Muscle of leg (tissue), 11 donors: ENCODE results near the gene AIG1. TPM values are rescaled to one million over a fixed set of nuclear protein-coding genes. Genes with fewer than 3 reads are reported as not detected.
"Not testable (repeated sequence)": the region's sequence is repeated elsewhere in the genome, so short reads cannot be mapped to it uniquely, and the experiment has no call there.

Source experiments
- DNase-seq: peaks from one replicate; pipeline ENCODE4 v3.0.0; 2013
- H3K27ac ChIP-seq: one replicate; pipeline ENCODE4 v1.5.1; 2013; ENCODE audit warnings: mild to moderate bottlenecking, low read length, control low read depth
- H3K27me3 ChIP-seq: one replicate; pipeline ENCODE4 v1.6.1; 2013; ENCODE audit warnings: low read length; ENCODE audit not compliant: control insufficient read depth, insufficient read depth
- H3K36me3 ChIP-seq: one replicate; pipeline ENCODE4 v1.6.1; 2013; ENCODE audit warnings: low read length; ENCODE audit not compliant: control insufficient read depth, insufficient read depth
- H3K4me1 ChIP-seq: one replicate; pipeline ENCODE4 v1.6.1; 2013; ENCODE audit warnings: low read length; ENCODE audit not compliant: control insufficient read depth, insufficient read depth
- H3K4me3 ChIP-seq: one replicate; pipeline ENCODE4 v1.5.1; 2013; ENCODE audit warnings: low read length, control low read depth
- H3K9me3 ChIP-seq: replicated peaks from 2 replicates; pipeline ENCODE4 v1.6.1; 2013; ENCODE audit warnings: low read depth, low read length; ENCODE audit not compliant: control insufficient read depth
- WGBS: methylation state at CpG from one replicate; pipeline ENCODE4 v1.1.5; 2013; ENCODE audit warnings: missing lambda C conversion rate; ENCODE audit not compliant: insufficient coverage; 5-methylcytosine and 5-hydroxymethylcytosine counted together
- polyA plus RNA-seq, 8 donors: library from polyadenylated mRNA; unstranded; fragments of 120-200 nt; gene quantifications; one replicate each; pipeline versions ENCODE4 v1.2.1 to v1.2.3, GENCODE V29; 2013; ENCODE audit warnings: inconsistent platforms in 1 of 8, low replicate concordance in 1 of 8; ENCODE audit not compliant: insufficient read length in 8 of 8, insufficient read depth in 1 of 8
- total RNA-seq: library from RNA; stranded (reverse); fragments of 120-200 nt; gene quantifications from one replicate; pipeline ENCODE4 v1.2.4, GENCODE V29; 2013

The AIG1 gene
- total and polyA plus RNA-seq, 9 donors: 24.1 to 35.0 (median 30.2) TPM

GRCh38 chr6:143064271-143064670 is 3.6 kb downstream of the AIG1 start:
- H3K9me3 ChIP-seq: no peaks in the 10 kb centered on the region
- 83% methylated on average over 1 of the region's 1 CpG for WGBS
- no peak for DNase-seq

DNA sequence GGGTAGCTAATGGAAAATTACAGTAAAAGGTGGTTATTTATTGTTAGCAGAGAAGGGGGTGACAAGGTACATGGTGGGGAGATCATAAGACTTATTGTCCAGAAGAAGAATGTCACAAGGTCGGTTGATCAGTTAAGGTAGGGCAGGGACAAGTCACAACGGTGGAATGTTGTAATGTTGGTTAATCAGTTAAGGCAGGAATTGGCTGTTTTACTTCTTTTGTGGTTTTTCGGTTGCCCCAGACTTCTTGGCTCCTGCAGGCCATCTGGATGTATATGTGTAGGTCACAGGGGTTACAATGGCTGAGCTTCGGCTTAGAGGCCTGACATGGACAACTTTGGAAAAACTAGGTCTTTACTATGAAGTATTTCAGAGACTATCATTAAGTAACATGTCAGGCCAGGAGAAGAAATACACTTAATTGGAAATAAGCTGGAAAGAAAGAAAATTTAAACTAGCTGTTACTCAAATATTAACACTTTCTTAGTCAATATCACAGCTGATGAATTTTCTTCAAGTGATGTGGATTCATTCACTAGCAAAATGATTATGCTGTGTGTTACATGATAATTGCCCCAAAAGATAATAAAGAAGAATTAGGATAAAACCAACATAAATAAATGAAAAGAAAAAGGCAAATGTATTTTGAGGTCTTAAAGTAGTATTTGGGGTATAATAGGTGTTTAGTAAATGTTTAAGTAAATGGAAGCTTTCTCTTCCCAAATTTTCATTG is 4.4 kb downstream of the AIG1 start:
- H3K4me3 ChIP-seq: no peak overlapping the region
- no peak for DNase-seq
- no peaks in the 10 kb centered on the region for H3K27me3 ChIP-seq
- WGBS: 60% methylated on average over 2 of the region's 4 CpGs
- peaks cover 7% of the 10 kb centered on the region for H3K4me1 ChIP-seq
- H3K9me3 ChIP-seq: no peaks in the 10 kb centered on the region
- H3K36me3 ChIP-seq: no peaks in the 10 kb centered on the region
- no peak overlapping the region for H3K27ac ChIP-seq

More at GRCh38 chr6:143064271-143064670, 3.6 kb downstream of the AIG1 start:
- no peak overlapping the region for H3K27ac ChIP-seq
- no peak overlapping the region for H3K4me3 ChIP-seq
- H3K27me3 ChIP-seq: no peaks in the 10 kb centered on the region
- H3K4me1 ChIP-seq: peaks cover 7% of the 10 kb centered on the region
- H3K36me3 ChIP-seq: no peaks in the 10 kb centered on the region

DNA sequence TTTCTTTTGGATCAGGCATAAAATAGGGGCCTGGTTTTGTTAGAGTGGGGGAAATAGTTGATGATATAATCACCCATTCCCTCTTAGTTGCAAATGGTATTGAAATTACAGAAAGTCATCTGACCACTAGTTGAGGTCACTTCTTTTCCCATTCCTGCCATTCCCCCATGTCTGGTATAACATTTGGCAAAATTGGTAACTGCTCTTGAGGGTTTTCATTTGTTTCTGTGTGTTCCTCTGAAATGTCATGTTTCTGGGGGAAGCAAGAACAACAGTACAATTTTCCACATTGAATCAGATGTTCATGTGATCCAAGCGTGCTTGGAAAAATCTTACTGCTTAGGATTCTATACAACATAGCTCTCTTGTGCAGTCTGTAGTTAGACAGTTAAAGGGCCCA is 7.3 kb downstream of the AIG1 start:
- no peaks in the 10 kb centered on the region for H3K36me3 ChIP-seq
- H3K27me3 ChIP-seq: no peaks in the 10 kb centered on the region
- H3K27ac ChIP-seq: no peak overlapping the region
- peak; percentile 73 for DNase-seq
- H3K9me3 ChIP-seq: no peaks in the 10 kb centered on the region
- no peaks in the 10 kb centered on the region for H3K4me1 ChIP-seq
- no CpG with 5 or more reads among the region's 1 CpG for WGBS
- no peak overlapping the region for H3K4me3 ChIP-seq

DNA sequence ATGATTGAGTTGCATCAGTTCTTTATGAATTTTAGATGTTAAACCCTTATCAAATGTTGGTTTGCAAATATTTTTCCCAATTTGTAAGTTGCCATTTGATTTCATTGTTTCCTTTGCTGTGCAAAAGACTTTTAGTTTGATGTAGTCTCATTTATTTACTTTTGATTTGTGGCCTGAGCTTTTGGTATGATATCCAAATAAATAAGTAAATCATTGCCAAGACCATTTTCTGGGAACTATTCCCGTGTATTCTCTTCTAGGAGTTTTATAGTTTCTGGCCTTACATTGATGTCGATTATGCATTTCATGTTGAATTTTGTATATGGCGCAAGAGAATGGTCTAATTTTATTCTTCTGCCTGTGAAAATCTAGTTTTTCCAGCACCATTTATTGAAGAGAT is 13.4 kb downstream of the AIG1 start:
- DNase-seq: peak; percentile 28
- H3K4me1 ChIP-seq: no peaks in the 10 kb centered on the region
- no peaks in the 10 kb centered on the region for H3K27me3 ChIP-seq
- H3K36me3 ChIP-seq: no peaks in the 10 kb centered on the region
- H3K4me3 ChIP-seq: no peak overlapping the region
- H3K9me3 ChIP-seq: peaks cover 15% of the 10 kb centered on the region
- no CpG with 5 or more reads among the region's 3 CpGs for WGBS
- no peak overlapping the region for H3K27ac ChIP-seq

DNA sequence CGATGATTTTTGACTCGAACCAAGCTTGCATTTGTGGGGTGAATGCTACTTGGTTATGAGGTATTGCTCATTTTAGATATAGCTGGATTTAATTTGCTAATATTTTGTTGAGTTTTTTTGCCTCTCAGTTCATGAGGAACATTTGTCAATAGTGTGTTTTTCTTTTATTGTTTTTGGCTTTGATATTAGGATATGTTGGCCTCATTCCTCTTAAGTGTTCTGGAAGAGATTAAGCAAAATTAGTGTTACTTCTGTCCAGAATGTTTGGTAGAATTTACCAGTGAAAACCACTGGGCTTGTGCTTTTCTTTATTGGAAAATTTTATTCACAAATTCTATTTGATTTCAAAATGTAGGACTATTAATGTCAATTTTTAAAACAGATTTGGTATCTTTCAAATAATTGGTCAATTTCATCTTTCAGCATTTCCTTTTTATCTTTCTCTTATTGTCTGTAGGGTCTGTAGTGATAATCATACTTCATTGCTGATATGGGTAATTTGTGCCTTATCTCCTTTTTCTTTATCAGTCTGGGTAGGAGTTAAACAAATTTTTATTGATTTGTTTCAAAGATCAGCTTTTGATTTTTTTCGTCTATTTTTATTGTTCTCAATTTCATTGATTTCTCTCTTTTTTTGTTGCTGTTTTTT is 14.1 kb downstream of the AIG1 start:
- no peaks in the 10 kb centered on the region for H3K36me3 ChIP-seq
- peaks cover 15% of the 10 kb centered on the region for H3K9me3 ChIP-seq
- H3K27ac ChIP-seq: no peak overlapping the region
- no CpG with 5 or more reads among the region's 3 CpGs for WGBS
- H3K4me1 ChIP-seq: no peaks in the 10 kb centered on the region
- no peaks in the 10 kb centered on the region for H3K27me3 ChIP-seq
- no peak overlapping the region for H3K4me3 ChIP-seq
- peak; percentile 11 for DNase-seq

DNA sequence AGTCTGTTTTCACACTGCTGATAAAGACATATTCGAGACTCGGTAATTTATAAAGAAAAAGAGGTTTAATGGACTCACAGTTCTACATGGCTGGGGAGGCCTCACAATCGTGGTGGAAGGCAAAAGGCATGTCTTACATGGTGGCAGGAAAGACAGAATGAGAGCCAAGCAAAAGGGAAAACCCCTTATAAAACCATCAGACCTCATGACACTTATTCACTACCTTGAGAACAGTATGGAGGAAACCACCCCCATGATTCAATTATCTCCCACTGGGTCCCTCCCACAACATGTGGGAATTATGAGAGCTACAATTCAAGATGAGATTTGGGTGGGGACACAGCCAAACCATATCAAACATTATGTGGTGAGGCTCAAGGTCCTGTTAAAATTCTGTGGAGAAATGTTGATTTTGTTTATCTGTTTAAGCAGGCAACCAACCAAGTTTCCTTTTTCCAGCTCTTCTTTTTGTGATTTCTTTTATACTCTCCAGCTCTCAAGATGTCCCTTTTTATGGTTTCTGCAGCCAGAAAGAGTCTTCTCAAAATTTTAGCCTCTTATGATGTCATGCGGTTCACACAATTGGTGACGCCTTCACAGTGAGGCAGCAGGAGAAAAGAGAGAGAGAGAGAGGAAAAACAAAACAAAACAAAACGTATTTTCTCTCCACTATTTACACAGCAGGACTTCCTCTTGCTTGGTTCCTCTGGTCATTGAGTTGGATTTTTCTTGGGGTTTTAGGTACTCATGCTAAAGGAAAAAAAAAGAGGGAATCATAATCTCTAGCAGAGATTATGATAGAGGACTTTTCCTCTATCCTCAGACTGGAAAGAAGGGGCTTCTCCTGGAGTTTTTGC is 18.0 kb downstream of the AIG1 start:
- H3K27me3 ChIP-seq: no peaks in the 10 kb centered on the region
- DNase-seq: peak; percentile 25
- H3K9me3 ChIP-seq: peaks cover 13% of the 10 kb centered on the region
- H3K4me3 ChIP-seq: no peak overlapping the region
- H3K4me1 ChIP-seq: no peaks in the 10 kb centered on the region
- H3K27ac ChIP-seq: no peak overlapping the region
- WGBS: no CpG with 5 or more reads among the region's 6 CpGs
- no peaks in the 10 kb centered on the region for H3K36me3 ChIP-seq

GRCh38 chr6:143079325-143079640 is 18.6 kb downstream of the AIG1 start:
- Histone ChIP-seq H3K4me1 (no peaks in the 10 kb centered on the region), H3K4me3 (no peak overlapping the region), H3K27me3 (no peaks in the 10 kb centered on the region), H3K9me3 (peaks cover 8% of the 10 kb centered on the region), H3K36me3 (no peaks in the 10 kb centered on the region), H3K27ac (no peak overlapping the region)
- DNase-seq: peak; percentile 11

DNA sequence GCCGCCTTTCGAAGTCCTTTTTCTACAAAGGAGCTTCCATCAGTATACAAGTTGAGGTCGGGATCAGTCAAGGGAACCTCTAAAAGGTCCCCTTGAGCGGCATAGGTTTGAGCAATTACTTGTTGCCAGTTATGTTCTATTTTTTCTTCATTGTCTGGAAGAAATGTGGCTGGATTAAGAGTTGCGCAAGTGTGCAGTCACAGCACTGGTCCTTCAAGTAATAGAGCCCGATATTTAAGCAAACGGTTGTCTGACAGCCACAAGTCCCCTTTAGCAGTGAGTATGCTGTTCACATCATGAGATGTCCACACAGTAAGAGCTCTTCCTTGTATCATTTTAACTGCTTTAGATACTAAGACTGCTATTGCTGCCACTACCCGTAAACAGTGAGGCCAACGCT is 21.6 kb downstream of the AIG1 start:
- not testable (repeated sequence) for H3K9me3 ChIP-seq, H3K36me3 ChIP-seq, H3K27me3 ChIP-seq, H3K4me1 ChIP-seq, H3K27ac ChIP-seq, DNase-seq, H3K4me3 ChIP-seq
- 84% methylated on average over 6 of the region's 9 CpGs for WGBS

- DNase-seq, H3K36me3 ChIP-seq, H3K4me3 ChIP-seq, H3K4me1 ChIP-seq, H3K27me3 ChIP-seq, H3K27ac ChIP-seq, H3K9me3 ChIP-seq: not testable (repeated sequence)
- 87% methylated on average over 4 of the region's 8 CpGs for WGBS
These were observed 23.3 kb downstream of the AIG1 start for GRCh38 chr6:143084019-143084418.

DNA sequence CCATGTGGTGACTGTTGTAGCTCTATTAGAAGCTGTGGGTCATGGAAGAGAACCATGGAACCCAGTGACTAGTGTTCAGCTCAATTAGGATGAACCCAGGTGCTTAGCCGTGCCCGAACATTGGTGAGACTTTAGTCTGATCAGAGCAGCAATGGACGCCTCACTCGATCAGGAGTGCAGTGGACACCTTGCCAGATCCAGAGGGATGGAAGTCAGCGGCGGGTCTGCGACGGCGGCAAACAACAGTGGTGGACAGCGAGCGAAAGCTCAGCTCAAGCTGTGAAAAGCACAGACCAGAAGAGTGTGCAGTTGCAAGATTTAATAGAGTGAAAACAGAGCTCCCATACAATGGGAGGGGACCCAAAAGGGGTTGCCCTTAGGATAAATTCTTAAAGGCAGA is 26.6 kb downstream of the AIG1 start:
- H3K27me3 ChIP-seq, H3K27ac ChIP-seq, H3K36me3 ChIP-seq, H3K4me1 ChIP-seq, H3K9me3 ChIP-seq, H3K4me3 ChIP-seq, DNase-seq: not testable (repeated sequence)
- 94% methylated on average over 8 of the region's 11 CpGs for WGBS
